HG02973 (cell line): Measurements from ENCODE around the gene LRRC8C.

ENCODE experiments used
- ATAC-seq: cut with Tn5 transposase; IDR thresholded peaks from one replicate; pipeline ENCODE4 v1.9.1; 2021; ENCODE audit warnings: moderate library complexity; ENCODE audit not compliant: unreplicated experiment

Gene LRRC8C

GRCh38 chr1:89761338-89761737 lies 128.4 kb downstream of the LRRC8C start:
- ATAC-seq = no peak

GRCh38 chr1:89761901-89762300 lies 129.0 kb downstream of the LRRC8C start:
- no peak for ATAC-seq

- no peak for ATAC-seq
These were observed 129.5 kb downstream of the LRRC8C start for GRCh38 chr1:89762386-89762778.

DNA sequence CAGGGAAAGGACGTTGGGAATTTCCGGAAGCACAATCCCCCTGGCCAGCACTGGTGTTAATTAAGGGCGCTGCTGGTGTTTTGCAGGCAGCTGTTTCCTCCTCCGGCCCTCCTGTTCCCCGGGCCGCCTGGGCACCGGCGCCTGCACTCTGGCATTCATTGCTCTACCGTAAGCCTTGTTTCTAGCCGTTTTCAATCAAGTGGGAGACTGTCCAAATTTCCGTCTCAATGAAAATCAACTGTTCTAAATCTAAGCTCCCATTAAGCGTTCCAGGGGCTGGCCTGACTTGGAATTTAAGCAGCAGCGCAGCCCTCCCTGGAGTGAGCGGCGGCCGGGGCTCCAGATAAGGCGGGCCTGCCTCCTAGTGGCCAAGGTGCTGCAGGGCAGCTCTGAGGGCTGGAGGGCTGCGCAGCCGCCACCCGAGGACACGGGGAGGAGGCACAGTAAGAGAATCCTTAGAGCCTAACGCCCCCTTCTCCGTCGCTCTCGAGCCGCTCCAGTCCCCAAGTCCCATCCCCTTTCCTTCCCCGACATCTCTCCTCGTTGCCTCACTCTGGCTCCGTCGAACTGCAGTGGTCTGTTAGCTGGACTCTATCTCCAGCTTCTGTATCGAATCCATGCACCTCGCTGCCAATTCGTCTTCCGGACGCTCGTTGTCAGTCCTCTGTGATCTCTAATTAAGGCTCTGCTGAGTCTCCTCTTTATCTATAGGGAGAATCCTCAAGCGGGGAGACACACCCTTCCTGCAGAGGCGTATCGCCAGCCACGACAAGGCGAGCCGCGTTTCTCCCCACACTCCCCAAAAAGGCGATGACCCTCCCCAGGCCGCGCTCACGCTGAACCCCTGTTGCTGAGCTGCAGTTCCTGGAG lies 130.1 kb downstream of the LRRC8C start:
- peak; percentile 97 for ATAC-seq

- no peak for ATAC-seq
These were observed 130.7 kb downstream of the LRRC8C start for GRCh38 chr1:89763649-89763986.

GRCh38 chr1:89765774-89766173 lies 132.9 kb downstream of the LRRC8C start:
- ATAC-seq = no peak

DNA sequence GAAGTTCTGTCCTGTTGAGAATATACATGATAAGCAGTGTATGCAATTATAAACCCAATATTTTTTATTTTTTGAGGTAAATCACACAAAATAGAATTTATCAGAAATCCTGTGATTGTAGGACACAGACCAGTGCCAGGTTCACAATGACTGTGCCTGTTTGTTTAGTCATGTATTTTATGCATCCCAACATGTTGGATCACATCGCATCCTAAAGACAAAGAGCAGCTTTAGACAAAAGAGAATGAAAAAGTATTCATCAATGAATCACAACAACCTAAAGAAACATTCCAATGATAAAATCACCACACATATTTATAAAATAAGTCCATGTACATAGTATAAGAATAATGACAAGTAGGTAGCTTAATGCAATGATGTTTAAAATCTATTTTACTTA lies 134.7 kb downstream of the LRRC8C start:
- no peak for ATAC-seq
